KBM-7 (cell line): ENCODE measurements around the gene TAF6L.
A peak's percentile ranks its signal among the peaks of the same experiment; 100 is the strongest.
"Not testable (repeated sequence)": the region's sequence is repeated elsewhere in the genome, so short reads cannot be mapped to it uniquely, and the experiment has no call there.

Source experiments
- DNase-seq: peaks from one replicate; pipeline ENCODE4 v3.0.0-alpha.2; 2015
- in situ Hi-C: fragments of 300-500 bp; cut with MboI; formaldehyde crosslinking; loops from 2 replicates; pipeline ENCODE4 v1.14.3; 2020; ENCODE audit warnings: low sequenced_read_pairs, low pct_unique_long_range_greater_than_20kb, mixed read lengths

TAF6L gene

GRCh38 chr11:62799486-62799885, 28.3 kb downstream of the TAF6L start:
- in situ Hi-C loops, result no loop called here
- no peak for DNase-seq

GRCh38 chr11:62801071-62801470, 29.9 kb downstream of the TAF6L start:
- in situ Hi-C loops, result no loop called here
- DNase-seq, result no peak

- in situ Hi-C loops, result no loop called here
- DNase-seq, result peak; percentile 29
Observed at GRCh38 chr11:62804310-62805075, 33.3 kb downstream of the TAF6L start.

- peak; percentile 97 for DNase-seq
- in situ Hi-C loops, result no loop called here
Observed at GRCh38 chr11:62805076-62805892, 34.1 kb downstream of the TAF6L start, which contains the start of gene NXF1. NXF1 (minus strand) TSS chr11:62805440; CDS start chr11:62805356, 84 bp downstream.

- in situ Hi-C loops, result no loop called here
- no peak for DNase-seq
Observed at GRCh38 chr11:62805961-62806441, 34.8 kb downstream of the TAF6L start.

GRCh38 chr11:62806611-62807121, 35.5 kb downstream of the TAF6L start:
- in situ Hi-C loops, result no loop called here
- peak; percentile 74 for DNase-seq

- DNase-seq, result no peak
- in situ Hi-C loops, result no loop called here
Observed at GRCh38 chr11:62810748-62811147, 39.6 kb downstream of the TAF6L start.

- in situ Hi-C loops, result no loop called here
- no peak for DNase-seq
Observed at GRCh38 chr11:62811659-62812058, 40.5 kb downstream of the TAF6L start.

- in situ Hi-C loops, result no loop called here
- no peak for DNase-seq
Observed at GRCh38 chr11:62816557-62816956, 45.4 kb downstream of the TAF6L start.

- in situ Hi-C loops, result no loop called here
- DNase-seq, result no peak
Observed at GRCh38 chr11:62817129-62817528, 45.9 kb downstream of the TAF6L start.

- DNase-seq, result no peak
- in situ Hi-C loops, result no loop called here
Observed at GRCh38 chr11:62823677-62824076, 52.5 kb downstream of the TAF6L start.

- DNase-seq, in situ Hi-C loops: not testable (repeated sequence)
Observed at GRCh38 chr11:62828130-62828529, 56.9 kb downstream of the TAF6L start.

GRCh38 chr11:62830904-62831519, 59.8 kb downstream of the TAF6L start:
- in situ Hi-C loops, result no loop called here
- no peak for DNase-seq

- in situ Hi-C loops, result no loop called here
- DNase-seq, result peak; percentile 98
Observed at GRCh38 chr11:62831520-62832335, 60.5 kb downstream of the TAF6L start, which contains the start of gene STX5. STX5 (minus strand) TSS chr11:62832051; CDS start chr11:62831243, 808 bp downstream.

GRCh38 chr11:62832336-62833234, 61.4 kb downstream of the TAF6L start, which contains the start of gene TEX54:
TEX54 (minus strand) TSS chr11:62832841.
- in situ Hi-C loops, result no loop called here
- no peak for DNase-seq

GRCh38 chr11:62835336-62835735, 64.1 kb downstream of the TAF6L start:
- no peak for DNase-seq
- in situ Hi-C loops, result no loop called here
